Activated naive CD8-positive, alpha-beta T cell treated with anti-CD3 and anti-CD28 coated beads, Interleukin-2, amount 10 ng/mL, durations not matched to agents 7 days and 5 days (primary cell): ENCODE results near the gene SEC14L1. TPM values are rescaled to one million over a fixed set of nuclear protein-coding genes. Genes with fewer than 3 reads are reported as not detected.

Source experiments
- ATAC-seq: fragments of 150-1000 bp; cut with Tn5 transposase; one replicate; pipeline ENCODE4 v1.10.0; 2021; ENCODE audit warnings: low read depth, moderate library complexity
- POLR2A ChIA-PET: fragments of 350-600 bp; sonication (Branson Sonifier 250); formaldehyde crosslinking; loops from one replicate; lab custom pipeline; 2021; ENCODE audit warnings: antibody characterized with exemption; lab: Charles Lee
- DNase-seq: peaks from one replicate; pipeline ENCODE4 v3.0.0; 2021
- H3K27ac Mint-ChIP-seq: one replicate; pipeline ENCODE4 v1.8.0; 2022; ENCODE audit warnings: mild to moderate bottlenecking, mixed read lengths
- H3K27me3 Mint-ChIP-seq: one replicate; pipeline ENCODE4 v1.8.0; 2022; ENCODE audit warnings: mild to moderate bottlenecking, moderate library complexity, mixed read lengths
- H3K36me3 Mint-ChIP-seq: one replicate; pipeline ENCODE4 v1.8.0; 2021; ENCODE audit warnings: mild to moderate bottlenecking, mixed read lengths
- H3K4me1 Mint-ChIP-seq: one replicate; pipeline ENCODE4 v1.8.0; 2021; ENCODE audit warnings: mixed read lengths
- H3K4me3 Mint-ChIP-seq: one replicate; pipeline ENCODE4 v1.8.0; 2022; ENCODE audit warnings: mild to moderate bottlenecking, moderate library complexity, mixed read lengths
- H3K9me3 Mint-ChIP-seq: one replicate; pipeline ENCODE4 v1.8.0; 2021; ENCODE audit warnings: mixed read lengths
- total RNA-seq, 2 experiments: library from RNA; stranded (reverse); gene quantifications; one replicate each; pipeline ENCODE4 v1.2.3, GENCODE V29; 2021

The SEC14L1 gene
- total RNA-seq, 2 experiments from 2014 or later = 74.6 to 77.5 TPM

GRCh38 chr17:77182205-77183172 lies 41.7 kb downstream of the SEC14L1 start:
- H3K36me3 Mint-ChIP-seq = peaks cover 23% of the 10 kb centered on the region
- no peaks in the 10 kb centered on the region for H3K9me3 Mint-ChIP-seq
- ATAC-seq (no peak), DNase-seq (no peak)
- POLR2A ChIA-PET = interaction anchor here (0.6 to 2.8 kb wide), 7 partner anchors 16 to 94 kb away, joined by 3 to 11 read pairs (median 4); partner anchors contain the start of gene SEC14L1
- peak overlapping the region; percentile 76 for H3K4me3 Mint-ChIP-seq
- peaks cover 44% of the 10 kb centered on the region for H3K4me1 Mint-ChIP-seq
- H3K27ac Mint-ChIP-seq = peak overlapping the region; percentile 84
- H3K27me3 Mint-ChIP-seq = no peaks in the 10 kb centered on the region

GRCh38 chr17:77184474-77184873 lies 43.7 kb downstream of the SEC14L1 start:
- Mint-ChIP-seq H3K9me3 (no peaks in the 10 kb centered on the region), H3K4me1 (peaks cover 52% of the 10 kb centered on the region), H3K36me3 (peaks cover 15% of the 10 kb centered on the region), H3K27ac (peak overlapping the region; percentile 3), H3K27me3 (no peaks in the 10 kb centered on the region), H3K4me3 (no peak overlapping the region)
- ATAC-seq (no peak), DNase-seq (no peak)
- POLR2A ChIA-PET = interaction anchor here (1.2 kb wide), 1 partner anchor 96 kb away, joined by 3 read pairs; no protein-coding TSS in a partner anchor

GRCh38 chr17:77185137-77185536 lies 44.4 kb downstream of the SEC14L1 start:
- Mint-ChIP-seq H3K27me3 (no peaks in the 10 kb centered on the region), H3K27ac (no peak overlapping the region), H3K4me1 (peaks cover 57% of the 10 kb centered on the region), H3K9me3 (no peaks in the 10 kb centered on the region), H3K36me3 (peaks cover 17% of the 10 kb centered on the region), H3K4me3 (no peak overlapping the region)
- POLR2A ChIA-PET = interaction anchor here (1.2 to 1.5 kb wide), 2 partner anchors 45 to 97 kb away, joined by 3 to 6 read pairs; partner anchors contain the start of gene SEC14L1
- ATAC-seq = no peak
- no peak for DNase-seq

GRCh38 chr17:77186141-77186604 lies 45.4 kb downstream of the SEC14L1 start:
- no peaks in the 10 kb centered on the region for H3K9me3 Mint-ChIP-seq
- POLR2A ChIA-PET = interaction anchor here (0.6 to 2.7 kb wide), 6 partner anchors 19 to 98 kb away, joined by 3 to 8 read pairs (median 3); partner anchors contain the start of gene SEC14L1
- peak; percentile 82 for ATAC-seq
- no peak overlapping the region for H3K4me3 Mint-ChIP-seq
- no peaks in the 10 kb centered on the region for H3K27me3 Mint-ChIP-seq
- no peak overlapping the region for H3K27ac Mint-ChIP-seq
- H3K4me1 Mint-ChIP-seq = peaks cover 56% of the 10 kb centered on the region
- peak; percentile 86 for DNase-seq
- peaks cover 21% of the 10 kb centered on the region for H3K36me3 Mint-ChIP-seq

GRCh38 chr17:77188084-77189066 lies 47.6 kb downstream of the SEC14L1 start:
- no peaks in the 10 kb centered on the region for H3K27me3 Mint-ChIP-seq
- POLR2A ChIA-PET = interaction anchor here (1.0 to 2.8 kb wide), 5 partner anchors 11 to 100 kb away, joined by 4 to 16 read pairs (median 6); partner anchors contain the start of gene SEC14L1
- no peak for ATAC-seq

GRCh38 chr17:77189148-77189547 lies 48.4 kb downstream of the SEC14L1 start:
- peak overlapping the region; percentile 52 for H3K4me3 Mint-ChIP-seq
- H3K4me1 Mint-ChIP-seq = peaks cover 36% of the 10 kb centered on the region
- peak; percentile 48 for DNase-seq
- POLR2A ChIA-PET = interaction anchor here (1.0 to 2.8 kb wide), 5 partner anchors 11 to 101 kb away, joined by 4 to 16 read pairs (median 6); partner anchors contain the start of gene SEC14L1
- ATAC-seq = peak; percentile 76
- no peaks in the 10 kb centered on the region for H3K27me3 Mint-ChIP-seq
- peak overlapping the region; percentile 76 for H3K27ac Mint-ChIP-seq
- peaks cover 35% of the 10 kb centered on the region for H3K36me3 Mint-ChIP-seq
- H3K9me3 Mint-ChIP-seq = no peaks in the 10 kb centered on the region

More at GRCh38 chr17:77188084-77189066, 47.6 kb downstream of the SEC14L1 start:
- Mint-ChIP-seq H3K36me3 (peaks cover 30% of the 10 kb centered on the region), H3K27ac (peak overlapping the region; percentile 76), H3K4me1 (peaks cover 36% of the 10 kb centered on the region), H3K4me3 (peak overlapping the region; percentile 52), H3K9me3 (no peaks in the 10 kb centered on the region)
- no peak for DNase-seq

GRCh38 chr17:77190576-77190975 lies 49.8 kb downstream of the SEC14L1 start:
- Mint-ChIP-seq H3K4me3 (no peak overlapping the region), H3K36me3 (peaks cover 42% of the 10 kb centered on the region), H3K4me1 (peaks cover 36% of the 10 kb centered on the region), H3K27me3 (no peaks in the 10 kb centered on the region), H3K9me3 (no peaks in the 10 kb centered on the region), H3K27ac (peak overlapping the region; percentile 76)
- ATAC-seq (no peak), DNase-seq (no peak)
- POLR2A ChIA-PET = interaction anchor here (2.8 kb wide), 1 partner anchor 49 kb away, joined by 16 read pairs; the partner anchor contains the start of gene SEC14L1

- Mint-ChIP-seq H3K27ac (peak overlapping the region; percentile 2), H3K27me3 (no peaks in the 10 kb centered on the region), H3K36me3 (peaks cover 49% of the 10 kb centered on the region)
Observed at GRCh38 chr17:77191244-77191643, 50.5 kb downstream of the SEC14L1 start.

GRCh38 chr17:77193653-77194052 lies 52.9 kb downstream of the SEC14L1 start:
- Mint-ChIP-seq H3K9me3 (no peaks in the 10 kb centered on the region), H3K4me1 (peaks cover 23% of the 10 kb centered on the region), H3K27me3 (no peaks in the 10 kb centered on the region), H3K4me3 (no peak overlapping the region), H3K36me3 (peaks cover 68% of the 10 kb centered on the region), H3K27ac (peak overlapping the region; percentile 57)
- POLR2A ChIA-PET = no interaction called here
- no peak for ATAC-seq
- no peak for DNase-seq

More at GRCh38 chr17:77191244-77191643, 50.5 kb downstream of the SEC14L1 start:
- POLR2A ChIA-PET = interaction anchor here (2.8 kb wide), 1 partner anchor 50 kb away, joined by 16 read pairs; the partner anchor contains the start of gene SEC14L1
- H3K4me1 Mint-ChIP-seq = peaks cover 36% of the 10 kb centered on the region
- ATAC-seq = no peak
- no peaks in the 10 kb centered on the region for H3K9me3 Mint-ChIP-seq
- no peak overlapping the region for H3K4me3 Mint-ChIP-seq
- no peak for DNase-seq

GRCh38 chr17:77194179-77194578 lies 53.4 kb downstream of the SEC14L1 start:
- Mint-ChIP-seq H3K4me3 (no peak overlapping the region), H3K27ac (no peak overlapping the region), H3K36me3 (peaks cover 72% of the 10 kb centered on the region), H3K27me3 (no peaks in the 10 kb centered on the region), H3K9me3 (no peaks in the 10 kb centered on the region), H3K4me1 (peaks cover 18% of the 10 kb centered on the region)
- ATAC-seq = no peak
- no peak for DNase-seq
- POLR2A ChIA-PET = no interaction called here

GRCh38 chr17:77196251-77196650 lies 55.5 kb downstream of the SEC14L1 start:
- DNase-seq = no peak
- no peak for ATAC-seq
- no peaks in the 10 kb centered on the region for H3K9me3 Mint-ChIP-seq
- POLR2A ChIA-PET = interaction anchor here (1.2 kb wide), 1 partner anchor 108 kb away, joined by 3 read pairs; no protein-coding TSS in a partner anchor
- no peaks in the 10 kb centered on the region for H3K27me3 Mint-ChIP-seq
- peaks cover 8% of the 10 kb centered on the region for H3K4me1 Mint-ChIP-seq
- H3K27ac Mint-ChIP-seq = no peak overlapping the region
- H3K36me3 Mint-ChIP-seq = peaks cover 75% of the 10 kb centered on the region
- no peak overlapping the region for H3K4me3 Mint-ChIP-seq

- peaks cover 8% of the 10 kb centered on the region for H3K4me1 Mint-ChIP-seq
- peaks cover 76% of the 10 kb centered on the region for H3K36me3 Mint-ChIP-seq
- no peaks in the 10 kb centered on the region for H3K27me3 Mint-ChIP-seq
- no peak overlapping the region for H3K27ac Mint-ChIP-seq
- H3K4me3 Mint-ChIP-seq = no peak overlapping the region
- ATAC-seq (no peak), DNase-seq (no peak)
- POLR2A ChIA-PET = no interaction called here
- H3K9me3 Mint-ChIP-seq = no peaks in the 10 kb centered on the region
Observed at GRCh38 chr17:77197115-77197514, 56.3 kb downstream of the SEC14L1 start.
